HG03103 (cell line): ENCODE measurements around the gene CHRDL1.

Source experiments
- ATAC-seq: cut with Tn5 transposase; IDR thresholded peaks from one replicate; pipeline ENCODE4 v1.9.1; 2021; ENCODE audit warnings: low read depth; ENCODE audit not compliant: unreplicated experiment

Gene CHRDL1

DNA sequence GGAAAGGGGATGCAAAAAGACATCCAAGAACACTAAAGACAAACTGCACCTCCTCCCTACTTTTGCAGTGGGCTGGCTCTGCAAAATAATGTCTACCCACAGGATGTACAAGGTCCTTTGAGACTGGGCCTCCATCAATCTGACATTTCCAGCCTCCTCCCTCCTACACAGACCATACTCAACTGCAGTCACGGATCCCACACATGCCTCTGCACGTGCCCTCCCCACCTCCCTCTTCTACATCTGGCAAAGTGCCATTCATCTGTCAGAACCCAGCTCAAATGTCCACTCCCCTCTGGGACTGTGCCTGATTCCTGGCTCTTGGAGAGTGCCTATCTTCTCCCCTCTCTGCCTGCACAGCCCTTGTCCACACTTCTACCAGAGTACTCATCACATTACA is 50.3 kb downstream of the CHRDL1 start:
- no peak for ATAC-seq

DNA sequence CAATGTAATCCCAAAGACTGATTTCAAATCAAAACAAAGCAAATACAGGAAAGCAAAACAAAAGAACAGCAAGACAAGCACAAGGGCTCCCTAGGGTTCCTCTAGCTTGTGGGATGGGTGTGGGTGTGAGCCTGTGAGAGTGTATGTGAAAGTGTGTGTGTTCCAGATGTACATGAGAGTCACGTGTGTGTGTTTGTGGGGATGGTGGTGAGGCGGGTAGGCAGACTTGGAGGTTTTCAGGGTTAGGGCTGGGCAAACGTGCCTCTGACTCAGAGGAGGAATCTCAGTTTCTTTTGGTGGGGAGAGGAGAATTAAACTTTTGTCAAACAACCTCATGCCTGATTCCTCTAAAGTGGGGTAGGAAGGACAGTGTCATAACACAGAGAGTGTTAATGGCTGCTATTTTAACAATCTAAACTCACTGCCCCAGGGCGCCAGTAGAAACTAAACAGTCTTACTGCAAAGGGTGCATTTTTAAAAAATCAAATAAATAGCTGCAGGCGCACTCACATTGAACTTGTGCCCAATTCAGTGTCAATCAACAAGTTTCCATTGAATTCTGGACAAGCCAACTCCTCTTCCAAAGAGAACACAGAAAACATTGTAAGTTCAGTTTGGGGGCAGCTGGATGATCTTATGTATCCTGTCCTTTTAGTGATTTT is 51.8 kb downstream of the CHRDL1 start:
- no peak for ATAC-seq

DNA sequence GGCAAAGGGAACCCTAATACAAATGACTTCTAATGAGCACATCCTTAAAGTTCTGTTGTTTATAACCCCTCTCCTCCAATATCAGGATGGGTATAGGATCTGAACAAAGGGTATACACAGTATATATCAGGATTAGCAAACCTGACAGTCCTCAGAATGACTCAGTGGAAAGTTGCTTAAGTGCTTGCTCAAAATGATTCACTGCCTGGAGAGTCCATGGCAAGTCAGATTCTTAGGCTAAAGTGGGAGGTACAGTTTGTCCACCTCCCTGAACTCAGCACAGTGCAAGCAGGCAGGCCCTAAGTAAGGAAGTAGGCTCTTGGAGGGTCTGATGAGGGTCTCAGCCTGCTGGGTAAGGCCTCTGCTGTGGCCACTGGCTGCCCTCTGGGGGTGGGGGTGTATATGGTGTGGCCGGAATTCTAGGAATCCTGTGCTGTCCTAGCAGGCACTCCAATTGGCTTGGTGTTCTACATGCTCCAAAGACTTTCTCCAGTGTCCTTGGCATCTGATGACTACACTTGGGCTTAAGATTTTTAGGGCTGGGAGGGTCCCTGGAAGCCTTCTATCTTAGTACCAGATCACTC is 54.3 kb downstream of the CHRDL1 start:
- ATAC-seq, result no peak

DNA sequence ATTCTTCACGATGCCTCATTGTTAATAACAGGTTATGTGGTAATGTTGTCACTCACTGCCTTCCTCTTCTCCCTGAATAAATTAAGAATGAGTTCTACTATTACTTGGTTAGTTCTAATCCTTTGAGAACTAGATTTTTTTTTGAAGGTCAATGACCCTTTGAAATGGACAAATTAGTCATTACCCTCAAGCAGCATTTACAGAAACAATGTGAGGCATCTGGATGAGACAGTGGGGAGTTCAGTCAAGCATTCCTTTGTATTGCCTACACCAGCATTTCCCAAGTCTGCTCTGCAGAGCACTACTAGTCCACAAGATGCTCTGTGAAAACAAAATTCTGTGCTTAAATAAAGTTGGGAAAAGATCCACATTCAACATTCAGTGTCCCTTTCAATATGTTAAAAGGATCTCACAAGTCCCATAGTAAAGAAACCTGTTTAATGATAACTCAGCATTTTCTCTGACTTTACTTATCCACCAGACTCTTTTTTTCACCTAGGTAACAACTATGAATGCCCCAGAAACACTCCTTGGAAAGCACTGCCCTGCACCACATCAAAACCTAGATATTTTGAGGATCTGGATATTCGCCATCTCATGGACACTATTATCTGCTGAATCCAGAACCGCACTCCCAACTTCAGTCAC is 60.6 kb downstream of the CHRDL1 start:
- no peak for ATAC-seq

DNA sequence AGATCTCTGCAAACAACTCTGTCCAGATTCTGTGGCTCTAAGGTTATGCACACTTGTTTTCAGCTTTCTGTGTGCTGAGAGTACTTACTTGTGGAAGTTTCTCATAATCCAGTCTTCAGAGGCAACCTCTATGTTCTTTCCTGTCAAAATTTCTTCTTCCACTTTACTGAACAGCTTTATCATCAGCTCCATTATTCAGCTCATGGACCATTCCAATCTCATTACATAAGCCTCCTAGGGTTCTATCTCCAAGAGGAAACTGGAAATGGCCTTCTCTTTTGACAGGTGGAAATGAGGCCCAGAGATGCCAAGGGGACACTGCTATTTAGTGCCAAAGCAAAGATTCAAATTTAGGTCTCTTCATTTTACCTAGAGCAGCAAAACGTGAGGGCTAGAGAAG is 61.3 kb downstream of the CHRDL1 start:
- ATAC-seq, result no peak

DNA sequence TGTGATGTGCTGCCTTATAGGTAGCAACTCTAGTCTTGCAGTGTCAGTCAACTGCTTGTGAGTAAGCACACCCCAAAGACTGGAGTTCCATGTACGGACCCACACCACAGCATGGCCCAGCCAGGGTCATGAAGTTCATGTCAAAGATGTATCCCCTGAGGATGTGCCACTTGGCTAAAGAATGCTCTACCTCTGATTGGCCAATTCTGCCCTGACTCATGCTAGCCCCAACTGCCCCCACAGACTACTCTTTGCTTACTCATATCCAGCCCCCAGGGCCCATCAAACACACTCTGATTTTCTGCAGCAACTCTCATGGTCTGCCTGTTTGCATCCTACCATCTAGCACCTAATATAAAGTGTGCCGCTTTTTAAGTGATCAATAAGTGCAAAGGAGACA is 62.5 kb downstream of the CHRDL1 start:
- ATAC-seq, result no peak

DNA sequence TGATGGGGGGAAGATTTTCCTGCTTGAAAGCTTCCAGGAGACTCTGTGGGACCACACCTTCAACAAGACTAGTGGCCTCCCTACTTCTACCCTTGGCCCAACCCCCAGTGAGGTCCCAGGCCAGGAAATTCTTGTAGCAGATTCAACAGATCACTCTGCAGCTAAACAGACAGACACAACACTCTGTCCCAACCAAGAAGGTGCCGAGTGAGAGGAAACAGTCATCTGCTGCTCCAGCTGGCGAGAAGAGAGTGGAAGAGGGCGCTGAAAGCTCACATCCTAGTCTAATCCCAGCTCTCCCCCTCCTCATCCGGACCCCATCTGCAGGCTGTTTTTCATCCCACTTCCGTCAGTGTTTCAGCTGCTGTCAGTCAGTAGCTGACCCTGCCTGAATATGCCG is 63.4 kb downstream of the CHRDL1 start:
- ATAC-seq, result no peak

DNA sequence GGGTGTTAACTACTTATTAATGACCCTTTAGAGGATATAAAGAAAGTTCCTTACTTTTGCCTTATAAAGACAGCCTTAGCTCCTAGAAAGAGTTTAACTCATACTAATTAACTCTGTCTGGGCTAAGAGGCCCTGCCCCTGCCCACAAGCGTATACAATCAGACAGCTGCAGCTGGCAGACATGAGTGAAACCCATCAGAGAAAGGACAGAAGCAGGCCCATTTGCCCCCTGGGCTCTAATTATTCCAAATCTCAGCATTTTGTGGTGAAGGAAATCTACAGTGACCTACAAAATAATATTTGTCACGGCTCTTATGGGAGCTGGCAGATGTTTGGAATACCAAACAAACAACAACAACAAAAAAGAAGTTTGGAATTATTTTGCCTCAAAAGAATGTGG is 71.8 kb downstream of the CHRDL1 start:
- no peak for ATAC-seq

DNA sequence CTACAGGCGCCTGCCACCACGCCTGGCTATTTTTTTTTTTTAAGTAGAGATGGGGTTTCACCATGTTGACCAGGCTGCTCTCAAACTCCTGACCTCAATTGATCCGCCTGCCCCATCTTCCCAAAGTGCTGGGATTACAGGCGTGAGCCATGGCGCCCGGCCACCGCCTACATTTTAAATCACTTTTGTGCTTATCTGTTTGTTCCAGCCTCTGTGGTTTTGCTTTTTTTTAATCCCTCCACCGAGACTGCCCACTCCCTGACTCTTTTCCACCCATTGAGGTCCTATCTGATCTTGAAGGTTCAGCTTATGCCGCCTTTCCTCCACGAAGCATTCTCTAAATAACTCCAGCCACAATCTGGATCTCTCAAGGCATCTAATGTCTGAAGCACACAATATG is 73.5 kb downstream of the CHRDL1 start:
- ATAC-seq, result no peak

DNA sequence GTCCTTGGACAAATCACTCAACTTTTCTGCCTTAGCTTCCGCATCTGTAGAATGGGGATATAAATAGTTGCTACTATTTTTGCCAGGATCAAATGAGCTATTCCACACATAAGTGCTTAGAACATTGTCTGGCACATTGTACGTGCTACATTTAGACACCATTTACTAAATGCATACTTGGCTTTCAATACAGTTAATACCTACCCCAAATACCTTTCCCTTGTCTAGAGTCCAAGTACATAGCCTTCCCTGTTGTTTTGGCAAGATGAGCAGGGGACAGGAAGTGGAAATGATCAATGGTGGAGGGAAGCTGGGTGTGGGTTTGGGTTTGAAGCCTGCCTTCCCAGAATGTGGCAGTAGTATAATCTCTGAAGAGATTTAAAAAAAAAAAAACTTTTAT is 82.0 kb downstream of the CHRDL1 start:
- no peak for ATAC-seq

DNA sequence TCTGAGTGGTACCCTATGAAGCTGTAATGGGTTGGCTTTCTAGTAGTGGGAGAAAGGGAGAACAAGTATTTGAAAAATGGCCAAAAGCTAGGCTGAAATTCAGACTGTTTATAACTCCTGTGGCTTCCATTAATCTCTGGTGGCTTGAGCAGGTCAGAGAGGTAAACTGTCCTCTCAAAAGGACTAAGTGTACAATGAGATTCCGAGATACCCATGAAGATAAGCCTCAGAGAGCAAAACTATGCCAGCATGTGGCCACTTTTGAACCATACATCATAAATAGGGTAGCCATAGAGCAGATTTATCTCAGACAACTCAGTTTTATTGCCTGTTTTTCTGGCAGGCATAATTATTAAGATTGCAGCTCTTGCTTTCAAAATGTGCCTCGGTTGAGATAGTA is 89.2 kb downstream of the CHRDL1 start:
- ATAC-seq, result no peak

DNA sequence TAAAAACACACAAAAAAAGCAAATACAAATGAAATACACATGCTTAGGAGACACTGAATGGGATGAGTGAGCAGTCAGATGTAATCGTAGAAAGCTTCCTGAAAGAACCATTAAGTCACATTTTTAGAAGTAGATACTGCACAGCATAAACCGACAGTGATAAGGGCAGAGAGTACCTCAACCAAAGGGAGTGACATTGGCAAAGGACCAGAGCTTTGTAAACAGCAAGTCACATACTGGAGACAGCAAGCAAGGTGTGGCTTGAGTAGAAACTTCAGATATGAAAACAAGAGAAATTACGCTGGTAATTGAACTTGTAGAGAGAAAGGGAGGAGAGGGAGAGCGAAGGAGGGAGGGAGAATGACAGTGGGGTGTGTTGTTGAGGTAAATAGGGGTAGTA is 92.0 kb downstream of the CHRDL1 start:
- ATAC-seq, result no peak

DNA sequence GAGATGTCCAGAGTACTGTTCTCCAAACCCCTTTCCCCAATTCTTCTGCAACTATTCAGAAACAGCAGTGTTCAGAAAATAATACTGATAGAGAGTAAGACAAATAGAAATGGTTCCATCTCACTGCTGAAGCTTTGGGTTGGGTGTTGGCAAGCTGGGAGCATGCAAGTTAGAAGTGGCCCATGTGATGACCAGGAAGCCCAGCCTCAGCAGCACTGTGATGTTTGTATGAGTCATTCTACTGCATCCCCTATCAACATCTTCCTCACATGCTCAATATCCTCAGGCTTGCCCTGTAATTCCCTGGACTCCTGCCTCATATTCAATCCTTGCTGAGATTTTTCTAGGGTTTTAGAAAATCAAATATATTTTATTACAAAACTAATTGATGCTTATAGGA is 96.5 kb downstream of the CHRDL1 start:
- no peak for ATAC-seq

DNA sequence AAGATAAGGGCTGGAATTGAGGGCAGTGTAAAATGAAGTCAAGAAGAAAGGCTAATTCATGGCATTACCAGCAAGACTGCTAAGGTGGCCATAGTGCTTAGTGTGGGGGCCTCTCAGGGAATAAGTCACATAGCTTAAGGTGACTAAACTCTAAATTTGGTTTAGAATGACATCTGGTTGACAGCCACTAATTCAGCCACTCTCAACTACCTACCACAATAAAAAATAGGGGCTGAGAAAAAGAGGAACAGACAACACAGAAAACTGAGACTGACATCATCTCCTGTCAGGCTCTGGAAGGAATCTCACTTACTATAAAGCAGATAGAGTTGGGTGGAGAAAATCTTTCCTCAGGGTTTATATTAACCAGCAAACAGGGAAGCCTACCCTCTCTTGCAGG is 96.9 kb downstream of the CHRDL1 start:
- ATAC-seq, result peak; percentile 71

DNA sequence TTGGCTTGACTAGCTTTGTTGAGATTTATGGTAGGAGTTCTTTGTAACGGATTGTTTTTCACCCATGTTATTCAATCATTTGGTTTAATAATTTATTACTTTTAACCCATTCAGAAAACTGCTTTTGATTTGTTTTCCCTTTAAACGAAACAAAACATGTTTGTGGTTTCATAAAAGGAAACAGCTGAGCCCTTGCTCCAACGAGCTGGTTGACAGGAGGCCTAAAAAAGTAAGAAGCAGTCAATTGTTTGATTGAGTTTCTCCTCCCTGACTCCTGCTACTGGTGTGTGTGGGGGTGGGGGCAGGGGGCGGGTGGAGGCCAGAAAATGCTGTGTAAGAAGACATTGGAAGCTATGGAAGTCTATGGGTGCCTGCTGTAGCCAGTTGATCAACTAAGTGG is 102.8 kb downstream of the CHRDL1 start:
- no peak for ATAC-seq

DNA sequence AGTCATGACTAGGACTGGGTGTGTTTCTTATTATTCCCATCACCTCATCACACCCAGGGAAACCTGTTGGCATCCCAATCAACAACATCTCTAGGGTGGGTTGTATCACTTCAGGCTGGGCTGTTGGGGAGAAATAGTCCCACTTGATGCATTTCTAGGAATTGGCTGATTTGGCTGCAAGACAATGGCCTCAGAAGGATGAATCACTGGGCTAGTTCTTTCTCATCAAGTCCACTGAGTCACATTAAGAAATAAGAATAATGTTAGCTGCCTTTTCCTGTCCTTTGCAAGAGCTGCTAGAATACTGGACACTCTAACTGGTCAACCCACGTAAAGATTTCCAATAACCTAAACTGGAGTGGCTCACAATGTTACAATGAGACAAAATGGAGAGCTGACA is 104.2 kb downstream of the CHRDL1 start:
- no peak for ATAC-seq

DNA sequence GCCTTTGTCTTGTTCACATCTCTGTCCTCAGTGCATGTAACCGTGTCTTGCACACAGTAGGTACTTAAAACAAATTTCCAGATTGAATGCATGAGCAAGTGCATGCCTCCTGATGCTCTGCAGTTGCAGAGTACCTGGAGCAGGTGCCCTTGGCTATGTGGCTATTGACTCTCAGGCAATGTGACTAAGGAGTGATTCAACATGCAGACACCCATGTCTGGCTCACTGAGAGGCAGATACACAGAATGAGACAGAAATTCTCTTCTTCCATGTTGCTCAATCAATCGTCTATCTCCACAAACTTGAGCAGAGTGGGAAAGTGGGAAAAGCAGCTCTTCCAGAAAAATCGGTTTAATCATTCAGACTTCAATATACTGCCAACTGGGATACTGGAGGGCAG is 111.0 kb downstream of the CHRDL1 start:
- ATAC-seq, result no peak

DNA sequence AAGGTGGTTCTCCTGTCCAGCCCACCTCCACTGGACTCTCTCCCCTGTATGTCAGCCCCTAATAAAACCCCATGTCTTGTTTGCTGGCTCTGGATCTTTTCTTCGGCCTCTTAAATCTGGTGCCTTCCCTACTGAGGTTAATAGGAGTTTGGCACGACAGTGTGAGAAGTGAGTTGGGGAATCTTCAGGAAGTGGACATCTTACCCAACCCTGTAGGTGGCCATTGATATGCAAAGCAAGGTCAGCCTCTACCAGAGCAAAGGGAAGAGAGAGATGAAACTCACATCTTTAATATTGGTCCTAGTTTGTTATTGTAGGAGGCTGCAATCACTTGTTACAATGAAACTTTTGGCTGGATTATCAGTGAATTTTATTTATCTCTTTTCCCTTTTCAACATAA is 111.7 kb downstream of the CHRDL1 start:
- ATAC-seq, result no peak

DNA sequence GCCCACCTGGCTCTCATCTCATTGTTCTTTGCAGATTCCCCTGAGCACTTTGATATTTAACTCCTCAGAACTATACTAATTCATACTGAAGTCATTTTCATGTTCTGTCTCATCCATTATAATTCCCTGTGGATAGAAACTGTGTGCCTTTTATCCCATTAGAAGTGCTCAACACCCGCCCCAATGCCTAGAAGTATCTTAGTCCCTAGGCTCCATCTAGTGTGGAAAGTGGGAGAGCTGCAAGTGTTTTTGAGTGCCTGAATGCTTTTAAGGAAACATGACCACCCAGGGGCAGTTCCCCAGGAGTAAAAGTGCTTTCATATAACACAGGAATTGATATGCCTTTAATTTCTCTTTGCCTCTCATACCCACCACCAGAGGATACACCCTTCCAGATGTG is 117.0 kb downstream of the CHRDL1 start:
- no peak for ATAC-seq

DNA sequence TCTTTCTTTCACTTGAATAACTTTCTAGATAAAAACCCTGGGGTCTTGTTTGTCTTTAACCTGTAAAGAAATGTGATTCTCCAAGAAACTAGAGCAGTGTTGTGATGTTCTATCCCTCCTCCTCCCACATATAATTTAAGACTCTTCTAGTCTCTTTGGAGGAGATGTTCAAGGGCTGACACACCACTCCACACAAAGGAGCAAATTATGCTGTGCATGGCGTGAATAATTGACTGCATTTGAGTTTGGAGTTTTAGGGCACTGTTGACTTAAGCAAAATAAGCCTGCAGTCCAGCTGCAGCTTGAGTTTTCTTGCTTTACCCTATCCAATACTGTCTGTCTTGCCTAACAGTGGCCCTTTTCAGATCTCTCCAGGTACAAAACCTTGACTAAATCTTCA is 119.7 kb downstream of the CHRDL1 start:
- no peak for ATAC-seq

DNA sequence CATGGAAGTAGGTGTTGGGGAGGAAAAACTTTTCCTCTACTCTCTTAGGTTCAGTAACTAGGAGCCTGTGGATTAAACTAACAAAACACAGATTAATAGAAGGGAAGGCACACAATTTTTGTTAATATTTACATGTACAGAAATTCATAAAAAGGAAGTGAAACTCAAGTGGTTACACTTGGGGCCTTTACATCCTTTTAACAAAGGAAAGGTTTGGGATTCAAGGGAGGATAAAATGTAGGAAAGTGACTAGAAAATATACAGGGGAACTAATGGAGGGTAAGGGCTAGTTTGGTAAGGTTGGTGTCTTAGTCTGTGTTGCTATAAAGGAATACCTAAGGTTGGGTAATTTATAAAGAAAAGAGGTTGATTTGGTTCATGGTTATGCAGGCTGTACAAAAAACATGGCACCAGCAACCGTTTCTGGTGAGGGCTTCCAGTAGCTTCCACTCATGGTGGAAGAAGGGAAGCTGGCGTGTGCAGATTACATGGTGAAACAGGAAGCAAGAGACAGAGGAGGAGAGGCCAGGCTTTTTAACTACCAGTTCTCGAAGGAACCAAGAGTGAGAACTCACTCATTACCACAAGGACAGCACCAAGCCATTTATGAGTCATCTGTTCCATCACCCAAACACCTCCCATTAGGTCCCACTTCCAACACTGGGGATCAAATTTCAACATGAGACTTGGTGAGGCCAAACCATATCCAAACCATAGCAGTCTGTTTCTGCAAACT is 124.4 kb downstream of the CHRDL1 start:
- peak; percentile 95 for ATAC-seq

DNA sequence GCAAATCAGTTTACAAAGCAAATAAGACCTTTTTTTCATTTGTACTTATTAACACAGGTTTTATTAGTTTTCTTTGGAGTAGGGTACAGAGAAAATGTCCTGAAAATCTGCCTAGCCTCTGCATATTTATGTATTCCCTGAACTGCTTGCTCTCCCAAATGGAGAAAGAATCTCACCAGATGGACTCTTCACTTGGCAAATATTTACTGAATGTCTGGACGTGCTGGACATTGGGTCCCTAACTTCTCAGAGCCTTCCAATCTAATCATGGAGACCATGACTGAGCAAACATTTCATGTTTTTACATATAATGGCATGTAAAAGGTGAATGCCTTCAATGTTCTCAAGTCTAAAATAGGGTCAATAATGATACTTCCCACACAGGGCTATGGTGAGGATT is 126.0 kb downstream of the CHRDL1 start:
- ATAC-seq, result no peak
